Stimulated activated CD4-positive, alpha-beta T cell treated with anti-CD3 and anti-CD28 coated beads, TNF-alpha, amount 100 ng/mL, for 24 hours (primary cell): ENCODE results near the gene EIF4ENIF1.
"Not testable (repeated sequence)": the region's sequence is repeated elsewhere in the genome, so short reads cannot be mapped to it uniquely, and the experiment has no call there.

ENCODE experiments used
- DNase-seq, 3 experiments: peaks; one replicate each; pipeline ENCODE4 v3.0.0-alpha.2; 2020; ENCODE audit warnings: low read depth in 3 of 3

EIF4ENIF1 gene

GRCh38 chr22:31492151-31492550 lies 2.5 kb upstream of the EIF4ENIF1 start:
- no peak for DNase-seq

GRCh38 chr22:31491218-31491962 lies 1.7 kb upstream of the EIF4ENIF1 start:
- DNase-seq, result no peak

GRCh38 chr22:31490496-31490925 lies 869 bp upstream of the EIF4ENIF1 start:
- peak; percentile 31 to 55 (median 37) for DNase-seq

- peak in 1 of 3 experiments; percentile 32 for DNase-seq
Observed at GRCh38 chr22:31488988-31489617, 539 bp downstream of the EIF4ENIF1 start.

- no peak for DNase-seq
Observed at GRCh38 chr22:31488346-31488883, 1.2 kb downstream of the EIF4ENIF1 start.

- no peak for DNase-seq
Observed at GRCh38 chr22:31486951-31487350, 2.7 kb downstream of the EIF4ENIF1 start.

- not testable (repeated sequence) for DNase-seq
Observed at GRCh38 chr22:31486369-31486768, 3.3 kb downstream of the EIF4ENIF1 start.

- not testable (repeated sequence) for DNase-seq
Observed at GRCh38 chr22:31482470-31482869, 7.2 kb downstream of the EIF4ENIF1 start.

GRCh38 chr22:31481129-31481528 lies 8.5 kb downstream of the EIF4ENIF1 start:
- no peak for DNase-seq

GRCh38 chr22:31477329-31477728 lies 12.3 kb downstream of the EIF4ENIF1 start:
- DNase-seq, result no peak

- DNase-seq, result no peak
Observed at GRCh38 chr22:31475800-31476199, 13.8 kb downstream of the EIF4ENIF1 start.

GRCh38 chr22:31474743-31475142 lies 14.9 kb downstream of the EIF4ENIF1 start:
- no peak for DNase-seq

GRCh38 chr22:31465307-31465706 lies 24.3 kb downstream of the EIF4ENIF1 start:
- no peak for DNase-seq

GRCh38 chr22:31461699-31462098 lies 27.9 kb downstream of the EIF4ENIF1 start:
- DNase-seq, result no peak

- DNase-seq, result no peak
Observed at GRCh38 chr22:31451709-31452571, 37.7 kb downstream of the EIF4ENIF1 start.

- no peak for DNase-seq
Observed at GRCh38 chr22:31449506-31449905, 40.1 kb downstream of the EIF4ENIF1 start.

GRCh38 chr22:31448382-31448781 lies 41.3 kb downstream of the EIF4ENIF1 start:
- no peak for DNase-seq

GRCh38 chr22:31447337-31447736 lies 42.3 kb downstream of the EIF4ENIF1 start:
- DNase-seq, result no peak

- no peak for DNase-seq
Observed at GRCh38 chr22:31446767-31447166, 42.9 kb downstream of the EIF4ENIF1 start.

GRCh38 chr22:31446208-31446607 lies 43.4 kb downstream of the EIF4ENIF1 start:
- DNase-seq, result no peak

- no peak for DNase-seq
Observed at GRCh38 chr22:31445642-31446041, 44.0 kb downstream of the EIF4ENIF1 start.

GRCh38 chr22:31443516-31443915 lies 46.1 kb downstream of the EIF4ENIF1 start:
- DNase-seq, result no peak
